Testis (tissue), 3 donors: ENCODE measurements around the gene MRPL20. TPM values are rescaled to one million over a fixed set of nuclear protein-coding genes. Genes with fewer than 3 reads are reported as not detected.
A peak's percentile ranks its signal among the peaks of the same experiment; 100 is the strongest.

ENCODE experiments used
- DNase-seq: peaks from one replicate; pipeline ENCODE4 v3.0.0-alpha.2; 2019
- H3K27ac ChIP-seq, 2 donors: fragments of 200-600 bp; sonication (generic); one replicate each; pipeline ENCODE4 v1.5.1; 2019
- H3K27me3 ChIP-seq: fragments of 200-600 bp; sonication (generic); one replicate; pipeline ENCODE4 v1.5.1; 2019
- H3K36me3 ChIP-seq: fragments of 200-600 bp; sonication (generic); one replicate; pipeline ENCODE4 v1.5.1; 2017; ENCODE audit warnings: low read depth; ENCODE audit errors: missing control alignments
- H3K4me1 ChIP-seq: fragments of 200-600 bp; sonication (generic); one replicate; pipeline ENCODE4 v1.5.1; 2019
- H3K4me3 ChIP-seq, 2 donors: fragments of 200-600 bp; sonication (generic); one replicate each; pipeline ENCODE4 v1.5.1; 2017 to 2019
- H3K9me3 ChIP-seq: fragments of 200-600 bp; sonication (generic); one replicate; pipeline ENCODE4 v1.5.1; 2017
- CTCF ChIP-seq, 3 experiments: fragments of 450-650 bp in 2 of 3; fragments of 200-600 bp in 1 of 3; sonication (generic) in 1 of 3; IDR thresholded peaks; one replicate each; pipeline ENCODE4 v1.5.1; 2016 to 2019; ENCODE audit warnings: antibody characterized with exemption in 3 of 3, mild to moderate bottlenecking in 2 of 3, moderate library complexity in 1 of 3
- POLR2A ChIP-seq: fragments of 450-650 bp; IDR thresholded peaks from one replicate; pipeline ENCODE4 v1.6.1; 2017; ENCODE audit warnings: antibody characterized with exemption, mild to moderate bottlenecking, moderate library complexity
- WGBS, 2 donors: methylation state at CpG; one replicate each; pipeline ENCODE4 v1.1.5; 2018; 5-methylcytosine and 5-hydroxymethylcytosine counted together
- intact Hi-C: fragments of 100-400 bp; cut with DNase I; formaldehyde crosslinking; loops from one replicate; pipeline ENCODE4 v1.15.1; 2023; ENCODE audit warnings: low total_unique reads
- polyA plus RNA-seq: library from polyadenylated mRNA; stranded (reverse); fragments of 350-450 nt; fragmentation: Illumina TruSeq; extraction: RNeasy Lipid Tissue Mini Kit (QIAGEN cat#74804); gene quantifications from one replicate; pipeline ENCODE4 v1.2.3, GENCODE V29; 2014; ENCODE audit warnings: low read depth, low replicate concordance; ENCODE audit not compliant: insufficient read depth
- total RNA-seq, 2 donors: library from RNA; depleted of rRNA; stranded (reverse); fragments of >200 nt; gene quantifications; one replicate each; pipeline ENCODE4 v1.2.3, GENCODE V29; 2016

Gene MRPL20
- total and polyA plus RNA-seq, 3 donors from 2014 or later: 104 to 123 (median 110) TPM

- WGBS, 2 donors: 61 to 68% methylated on average over 10 of the region's 10 CpGs
Observed at GRCh38 chr1:1365875-1366698, 41.0 kb downstream of the MRPL20 start.

GRCh38 chr1:1364266-1364665 lies 42.8 kb downstream of the MRPL20 start:
- no peaks in the 10 kb centered on the region for H3K9me3 ChIP-seq
- DNase-seq: no peak
- TF ChIP-seq CTCF (IDR thresholded peaks at IDR 0.05) (no peak), POLR2A (no peak)
- no peak overlapping the region for H3K27ac ChIP-seq
- no peaks in the 10 kb centered on the region for H3K27me3 ChIP-seq
- 82 to 87% methylated on average over 14 of the region's 14 CpGs for WGBS, 2 donors
- H3K4me3 ChIP-seq: no peak overlapping the region
- intact Hi-C loops: no loop called here
- no peaks in the 10 kb centered on the region for H3K36me3 ChIP-seq
- H3K4me1 ChIP-seq: peaks cover 23% of the 10 kb centered on the region

More at GRCh38 chr1:1365875-1366698, 41.0 kb downstream of the MRPL20 start:
- H3K27me3 ChIP-seq: no peaks in the 10 kb centered on the region
- peaks cover 11% of the 10 kb centered on the region for H3K4me1 ChIP-seq
- no peaks in the 10 kb centered on the region for H3K9me3 ChIP-seq
- no peaks in the 10 kb centered on the region for H3K36me3 ChIP-seq
- H3K27ac ChIP-seq: no peak overlapping the region
- TF ChIP-seq CTCF (IDR thresholded peaks at IDR 0.05) (no peak), POLR2A (no peak)
- intact Hi-C loops: no loop called here
- no peak for DNase-seq
- H3K4me3 ChIP-seq: no peak overlapping the region

GRCh38 chr1:1361982-1362423 lies 45.1 kb downstream of the MRPL20 start:
- Histone ChIP-seq H3K36me3 (no peaks in the 10 kb centered on the region), H3K4me1 (peaks cover 30% of the 10 kb centered on the region), H3K27me3 (no peaks in the 10 kb centered on the region), H3K9me3 (no peaks in the 10 kb centered on the region), H3K27ac (peak overlapping the region; percentile 23 to 68), H3K4me3 (no peak overlapping the region)
- WGBS, 2 donors: 24 to 34% methylated on average over 11 to 13 of the region's 13 CpGs
- intact Hi-C loops: no loop called here
- DNase-seq: peak; percentile 66
- TF ChIP-seq POLR2A (no peak), CTCF (IDR thresholded peaks at IDR 0.05) (no peak)

- no peak for TF ChIP-seq POLR2A
- TF ChIP-seq CTCF (IDR thresholded peaks at IDR 0.05): no peak
- peak overlapping the region; percentile 23 to 68 for H3K27ac ChIP-seq
- no peaks in the 10 kb centered on the region for H3K9me3 ChIP-seq
- H3K4me3 ChIP-seq: no peak overlapping the region
- H3K27me3 ChIP-seq: no peaks in the 10 kb centered on the region
- DNase-seq: no peak
- no peaks in the 10 kb centered on the region for H3K36me3 ChIP-seq
- WGBS, 2 donors: 82 to 84% methylated on average over 33 to 34 of the region's 35 CpGs
- intact Hi-C loops: no loop called here
- peaks cover 30% of the 10 kb centered on the region for H3K4me1 ChIP-seq
Observed at GRCh38 chr1:1361233-1361981, 45.7 kb downstream of the MRPL20 start.
